A673 (cell line): ENCODE measurements around the gene NUP62. TPM values are rescaled to one million over a fixed set of nuclear protein-coding genes. Genes with fewer than 3 reads are reported as not detected.
A peak's percentile ranks its signal among the peaks of the same experiment; 100 is the strongest.

Source experiments
- BruUV-seq: library from RNA; stranded (reverse); fragments of 400-500 nt; replicated peaks from 2 replicates; lab custom pipeline; 2021; lab: Mats Ljungman, UMichigan
- CTCF ChIA-PET: fragments of 300-600 bp; sonication (Branson Sonifier 250); formaldehyde crosslinking; loops from one replicate; lab custom pipeline; 2022; ENCODE audit warnings: antibody characterized with exemption; lab: Charles Lee
- POLR2A ChIA-PET: fragments of 300-600 bp; sonication (Branson Sonifier 250); formaldehyde crosslinking; loops from one replicate; lab custom pipeline; 2022; ENCODE audit warnings: antibody characterized with exemption; ENCODE audit not compliant: low non-redundant PET; lab: Charles Lee
- DNase-seq: peaks from one replicate; pipeline ENCODE4 v3.0.0-alpha.2; 2015; ENCODE audit warnings: low spot score
- H3K27ac ChIP-seq: fragments of 200-600 bp; sonication (generic); 2 replicates; pipeline ENCODE4 v1.5.1; 2016; ENCODE audit warnings: mixed run types, low read depth, mild to moderate bottlenecking, mixed read lengths, antibody characterized with exemption, low read length; ENCODE audit not compliant: poor library complexity, severe bottlenecking
- H3K27me3 ChIP-seq: fragments of 200-600 bp; sonication (generic); replicated peaks from 2 replicates; pipeline ENCODE4 v1.6.1; 2017; ENCODE audit warnings: mixed run types, low read depth, mild to moderate bottlenecking, mixed read lengths, antibody characterized with exemption, low read length; ENCODE audit not compliant: insufficient read depth, poor library complexity
- H3K36me3 ChIP-seq: fragments of 200-600 bp; sonication (generic); 2 replicates; pipeline ENCODE4 v1.6.1; 2016; ENCODE audit warnings: mixed run types, mild to moderate bottlenecking, mixed read lengths, antibody characterized with exemption, low read length; ENCODE audit not compliant: insufficient read depth, poor library complexity, severe bottlenecking
- H3K4me1 ChIP-seq: fragments of 200-600 bp; sonication (generic); 2 replicates; pipeline ENCODE4 v1.6.1; 2017; ENCODE audit warnings: mixed run types, mild to moderate bottlenecking, mixed read lengths, antibody characterized with exemption, low read length; ENCODE audit not compliant: insufficient read depth, poor library complexity, severe bottlenecking
- H3K4me3 ChIP-seq: fragments of 200-600 bp; sonication (generic); 2 replicates; pipeline ENCODE4 v1.5.1; 2016; ENCODE audit warnings: low read depth, mixed run types, mild to moderate bottlenecking, mixed read lengths, low read length; ENCODE audit not compliant: poor library complexity, severe bottlenecking
- H3K9me3 ChIP-seq: fragments of 200-600 bp; sonication (generic); 2 replicates; pipeline ENCODE4 v1.6.1; 2016; ENCODE audit warnings: mixed run types, low read depth, mild to moderate bottlenecking, mixed read lengths, antibody characterized with exemption, low read length; ENCODE audit not compliant: poor library complexity, severe bottlenecking
- CTCF ChIP-seq: fragments of 300-800, 200-600 bp; sonication (generic); conservative IDR thresholded peaks from 2 replicates; pipeline ENCODE4 v1.5.1; 2017; ENCODE audit warnings: low read depth, mild to moderate bottlenecking, antibody characterized with exemption, low read length, moderate library complexity, mixed read lengths
- EZH2 ChIP-seq: fragments of 200-600 bp; sonication (generic); IDR thresholded peaks from 2 replicates; pipeline ENCODE4 v1.6.1; 2017; ENCODE audit warnings: borderline replicate concordance, low read depth, mild to moderate bottlenecking, mixed read lengths, antibody characterized with exemption, low read length; ENCODE audit not compliant: poor library complexity, severe bottlenecking
- intact Hi-C: fragments of 100-400 bp; cut with micrococcal nuclease; formaldehyde crosslinking; loops from one replicate; pipeline ENCODE4 v1.10.0; 2022; ENCODE audit not compliant: unreplicated experiment
- total RNA-seq: library from RNA; stranded (reverse); gene quantifications from 2 replicates; pipeline ENCODE4 v1.2.3, GENCODE V29; 2021

The NUP62 gene
- total RNA-seq, 1 experiment from 2014 or later = 98.5 TPM

- H3K4me3 ChIP-seq = no peak overlapping the region
- intact Hi-C loops = loop anchor here (10.0 kb wide), 1 partner anchor 378 kb away; the partner anchor contains the start of gene RPS11
- no peak overlapping the region for H3K27ac ChIP-seq
- CTCF ChIA-PET = no interaction called here
- H3K36me3 ChIP-seq = peaks cover 7% of the 10 kb centered on the region
- H3K27me3 ChIP-seq = no peaks in the 10 kb centered on the region
- no peak for DNase-seq
- peaks cover 21% of the 10 kb centered on the region for H3K4me1 ChIP-seq
- no peaks in the 10 kb centered on the region for H3K9me3 ChIP-seq
- POLR2A ChIA-PET = no interaction called here
- BruUV-seq = no TSS peak
- TF ChIP-seq CTCF (no peak), EZH2 (no peak)
These were observed 56.8 kb downstream of the NUP62 start for GRCh38 chr19:49872245-49873128.

- peaks cover 7% of the 10 kb centered on the region for H3K36me3 ChIP-seq
- no peak overlapping the region for H3K27ac ChIP-seq
- DNase-seq = no peak
- ChIA-PET POLR2A (no interaction called here), CTCF (interaction anchor here (0.6 kb wide), 1 partner anchor 13 kb away, joined by 6 read pairs; no protein-coding TSS in a partner anchor)
- H3K9me3 ChIP-seq = no peaks in the 10 kb centered on the region
- peaks cover 24% of the 10 kb centered on the region for H3K4me1 ChIP-seq
- no peaks in the 10 kb centered on the region for H3K27me3 ChIP-seq
- BruUV-seq = no TSS peak
- intact Hi-C loops = loop anchor here (10.0 kb wide), 1 partner anchor 377 kb away; the partner anchor contains the start of gene RPS11
- no peak for TF ChIP-seq EZH2
- TF ChIP-seq CTCF = no peak
- H3K4me3 ChIP-seq = no peak overlapping the region
These were observed 57.8 kb downstream of the NUP62 start for GRCh38 chr19:49871349-49871985.

GRCh38 chr19:49870309-49870901 is 58.9 kb downstream of the NUP62 start:
- Histone ChIP-seq H3K27ac (peak overlapping the region; percentile 79), H3K9me3 (no peaks in the 10 kb centered on the region), H3K36me3 (peaks cover 7% of the 10 kb centered on the region), H3K27me3 (no peaks in the 10 kb centered on the region), H3K4me1 (peaks cover 32% of the 10 kb centered on the region), H3K4me3 (peak overlapping the region; percentile 52)
- ChIA-PET CTCF (no interaction called here), POLR2A (no interaction called here)
- TF ChIP-seq EZH2 = no peak
- no peak for TF ChIP-seq CTCF
- DNase-seq = no peak
- no TSS peak for BruUV-seq
- intact Hi-C loops = loop anchor here (10.0 kb wide), 1 partner anchor 376 kb away; the partner anchor contains the start of gene RPS11
